AG10803 (cell line): Measurements from ENCODE around the gene CD4.
A peak's percentile ranks its signal among the peaks of the same experiment; 100 is the strongest.

Source experiments
- DNase-seq: peaks from one replicate; pipeline ENCODE4 v3.0.0; 2010; ENCODE audit warnings: low read depth
- H3K4me3 ChIP-seq: 2 replicates; pipeline ENCODE4 v1.5.1; 2011; ENCODE audit warnings: mild to moderate bottlenecking, low read length, control low read depth
- TF ChIP-seq, protein P1 (sequence below): conservative IDR thresholded peaks from 2 replicates; pipeline ENCODE4 v1.5.1; 2011; ENCODE audit warnings: mild to moderate bottlenecking, low read length, control low read depth, inconsistent platforms

CD4 gene

DNA sequence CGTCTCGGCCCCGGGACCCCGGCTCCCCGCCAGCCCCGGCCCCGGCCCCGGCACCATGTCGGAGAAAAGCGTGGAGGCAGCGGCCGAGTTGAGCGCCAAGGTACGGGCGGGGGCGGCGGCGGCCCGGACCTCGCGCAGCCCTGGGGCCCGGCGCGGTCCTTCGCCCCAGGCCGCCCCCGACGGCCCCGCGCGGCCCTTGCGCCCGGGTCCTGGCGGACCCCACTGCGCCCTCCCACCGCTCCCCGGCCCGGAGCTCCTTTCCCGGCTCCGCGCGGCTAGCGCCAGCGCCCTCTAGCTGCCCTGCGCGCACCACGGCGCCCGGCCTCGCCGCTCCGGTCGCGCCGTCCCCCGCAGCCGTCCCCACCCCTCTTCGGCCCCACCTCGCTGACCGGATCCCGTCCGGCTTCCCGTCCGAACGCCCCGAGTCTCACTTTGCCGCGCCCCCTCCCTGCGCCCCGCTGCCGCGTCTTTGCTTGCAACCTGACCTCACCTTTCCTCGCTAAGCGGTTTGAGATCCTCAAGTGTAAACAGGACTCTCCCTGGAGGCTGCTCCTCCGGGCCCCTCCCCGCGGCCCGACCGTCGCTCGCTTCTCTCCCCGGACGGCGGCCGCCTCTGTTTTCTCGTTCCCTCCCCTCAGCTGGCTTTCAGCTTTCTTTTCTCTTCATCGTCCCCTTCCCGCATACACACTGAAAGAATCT lies 22.5 kb upstream of the CD4 start:
- TF ChIP-seq, protein P1, sequence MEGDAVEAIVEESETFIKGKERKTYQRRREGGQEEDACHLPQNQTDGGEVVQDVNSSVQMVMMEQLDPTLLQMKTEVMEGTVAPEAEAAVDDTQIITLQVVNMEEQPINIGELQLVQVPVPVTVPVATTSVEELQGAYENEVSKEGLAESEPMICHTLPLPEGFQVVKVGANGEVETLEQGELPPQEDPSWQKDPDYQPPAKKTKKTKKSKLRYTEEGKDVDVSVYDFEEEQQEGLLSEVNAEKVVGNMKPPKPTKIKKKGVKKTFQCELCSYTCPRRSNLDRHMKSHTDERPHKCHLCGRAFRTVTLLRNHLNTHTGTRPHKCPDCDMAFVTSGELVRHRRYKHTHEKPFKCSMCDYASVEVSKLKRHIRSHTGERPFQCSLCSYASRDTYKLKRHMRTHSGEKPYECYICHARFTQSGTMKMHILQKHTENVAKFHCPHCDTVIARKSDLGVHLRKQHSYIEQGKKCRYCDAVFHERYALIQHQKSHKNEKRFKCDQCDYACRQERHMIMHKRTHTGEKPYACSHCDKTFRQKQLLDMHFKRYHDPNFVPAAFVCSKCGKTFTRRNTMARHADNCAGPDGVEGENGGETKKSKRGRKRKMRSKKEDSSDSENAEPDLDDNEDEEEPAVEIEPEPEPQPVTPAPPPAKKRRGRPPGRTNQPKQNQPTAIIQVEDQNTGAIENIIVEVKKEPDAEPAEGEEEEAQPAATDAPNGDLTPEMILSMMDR = peak; percentile 41
- peak overlapping the region; percentile 87 for H3K4me3 ChIP-seq
- DNase-seq = peak; percentile 60

DNA sequence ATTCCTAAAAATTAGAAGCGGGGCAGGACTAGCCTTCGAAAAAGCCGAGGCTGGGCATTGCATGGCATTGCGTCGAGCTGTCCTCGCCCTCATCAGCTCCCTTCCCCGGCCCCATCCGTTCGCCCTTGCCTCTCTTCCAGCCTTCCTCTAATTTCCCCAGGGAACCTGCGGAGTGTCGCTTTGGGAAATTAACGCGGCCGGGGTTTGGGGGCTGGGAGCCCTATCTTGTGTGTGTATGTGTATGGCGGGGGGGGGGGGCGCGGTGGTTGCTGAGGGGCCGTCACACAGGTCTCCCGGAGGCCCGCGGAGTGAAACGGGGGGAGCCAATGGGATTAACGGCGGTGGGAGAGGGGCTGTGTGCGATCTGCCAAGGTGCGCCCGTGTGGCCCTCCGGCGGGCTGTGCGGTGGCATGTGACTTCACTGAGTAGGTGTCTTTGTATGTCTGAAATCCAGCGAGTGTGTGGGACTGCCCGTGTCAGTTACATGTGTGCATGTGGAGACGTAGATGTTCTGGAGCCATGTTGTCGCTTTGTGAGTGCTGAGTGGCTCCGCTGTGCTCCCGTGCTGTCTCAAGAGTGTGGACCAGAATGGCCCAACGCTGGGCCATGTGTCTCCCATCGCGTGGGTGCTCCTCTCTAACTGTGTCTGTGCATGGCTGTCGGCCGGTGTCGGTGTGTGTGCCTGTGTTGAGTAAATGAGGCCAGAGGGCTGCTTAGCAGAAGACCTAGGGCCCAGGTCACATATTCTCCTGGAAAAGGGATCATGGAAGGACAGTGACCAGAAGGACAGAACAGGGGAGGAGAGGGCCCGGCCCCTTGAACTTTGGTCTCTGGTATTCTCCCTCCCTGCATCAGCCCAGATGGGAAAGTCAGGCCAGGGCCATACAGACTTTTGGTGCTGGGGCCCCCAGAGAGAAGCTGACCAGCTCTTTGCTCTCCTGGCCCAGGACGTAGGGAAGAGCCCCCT lies 21.7 kb upstream of the CD4 start:
- TF ChIP-seq, protein P1 = no peak
- DNase-seq = peak; percentile 34
- peak overlapping the region; percentile 87 for H3K4me3 ChIP-seq

DNA sequence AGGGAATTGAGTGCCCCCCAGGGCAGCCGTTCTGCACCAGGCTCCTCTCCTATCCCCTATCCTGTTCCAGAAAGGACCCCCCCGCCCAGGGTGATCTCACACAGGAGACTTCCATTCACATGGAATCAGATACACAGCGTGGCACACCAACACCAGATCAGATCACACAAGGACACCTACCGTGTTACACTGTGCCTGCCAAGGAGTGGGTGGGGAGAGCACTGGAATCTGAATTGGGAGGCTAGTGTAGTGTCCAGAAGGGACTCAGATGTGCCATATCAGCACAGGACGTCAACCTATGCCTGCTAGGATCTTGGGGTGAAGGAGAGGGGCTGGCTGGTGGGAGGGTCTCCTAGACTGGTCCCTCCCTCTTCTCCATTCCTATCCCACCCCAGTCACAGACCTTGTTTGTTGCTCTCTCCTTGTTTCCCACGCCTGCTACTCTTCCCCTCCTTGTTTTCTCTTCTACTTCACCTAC lies 20.9 kb upstream of the CD4 start:
- TF ChIP-seq, protein P1 = no peak
- peak overlapping the region; percentile 87 for H3K4me3 ChIP-seq
- no peak for DNase-seq

DNA sequence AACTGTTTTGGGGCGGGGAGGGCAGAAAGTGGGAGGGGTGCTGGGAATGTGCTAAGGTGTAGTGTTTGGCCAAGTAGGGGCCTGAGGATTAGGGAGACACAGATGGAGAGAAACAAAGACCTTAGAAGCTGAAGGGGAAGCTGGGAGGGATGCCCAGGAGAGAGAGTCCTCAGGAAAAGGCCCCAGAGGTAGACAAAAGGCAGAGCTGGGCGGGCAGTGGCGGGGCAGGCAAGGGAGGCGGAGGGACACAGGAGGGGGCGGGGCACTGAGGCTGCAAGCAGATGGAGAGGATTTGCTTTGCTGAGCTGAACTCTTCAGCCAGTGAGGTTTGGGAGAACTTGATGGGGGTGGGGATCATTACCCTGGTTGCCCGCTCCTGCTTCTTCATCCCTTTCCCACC lies 20.3 kb upstream of the CD4 start:
- TF ChIP-seq, protein P1 = no peak
- peak overlapping the region; percentile 87 for H3K4me3 ChIP-seq

DNA sequence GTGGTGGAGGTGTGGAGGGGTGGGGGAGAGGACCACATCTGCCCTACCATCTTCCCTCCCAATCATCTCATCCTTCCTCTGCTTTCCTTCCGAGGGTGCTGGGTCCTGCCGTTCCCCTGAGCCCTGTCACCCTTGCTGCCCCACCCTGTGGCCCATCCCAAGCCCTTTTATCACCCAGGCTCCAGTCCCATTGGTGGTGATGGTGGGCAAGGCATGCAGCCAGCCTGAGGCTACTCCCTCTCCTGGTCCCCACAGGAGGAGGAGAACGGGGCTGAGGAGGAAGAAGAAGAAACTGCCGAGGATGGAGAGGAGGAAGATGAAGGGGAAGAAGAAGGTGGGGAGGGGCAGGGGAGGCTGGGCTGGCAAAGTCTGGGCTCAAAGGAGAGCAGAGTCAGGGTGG lies 19.7 kb upstream of the CD4 start:
- TF ChIP-seq, protein P1 = no peak
- no peak overlapping the region for H3K4me3 ChIP-seq
- DNase-seq = no peak

More for the DNA sequence above, 20.3 kb upstream of the CD4 start:
- peak; percentile 47 for DNase-seq

DNA sequence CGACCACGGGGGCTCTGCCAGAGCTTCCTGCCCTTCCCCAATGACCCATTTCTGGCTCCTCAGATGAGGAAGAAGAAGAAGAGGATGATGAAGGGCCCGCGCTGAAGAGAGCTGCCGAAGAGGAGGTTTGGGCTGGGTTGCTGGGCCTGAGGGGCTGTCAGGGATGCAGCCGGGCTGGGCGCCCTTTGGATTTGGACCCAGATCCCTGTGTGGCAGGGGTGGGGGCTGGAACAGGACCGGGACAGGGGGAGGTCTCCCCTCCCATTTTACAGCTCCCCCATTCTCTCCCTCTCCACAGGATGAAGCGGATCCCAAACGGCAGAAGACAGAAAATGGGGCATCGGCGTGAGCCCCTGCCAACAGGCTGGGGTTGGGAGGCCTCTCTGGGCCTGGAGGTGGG lies 19.2 kb upstream of the CD4 start:
- H3K4me3 ChIP-seq = no peak overlapping the region
- TF ChIP-seq, protein P1 = no peak
- no peak for DNase-seq
